Body of pancreas (tissue), 4 donors: ENCODE results near the gene LPCAT1.

Source experiments
- POLR2A ChIP-seq, 3 donors: fragments of 450-650 bp; IDR thresholded peaks; one replicate each; pipeline ENCODE4 v1.6.1; 2016; ENCODE audit warnings: antibody characterized with exemption in 3 of 3, mild to moderate bottlenecking in 2 of 3
- TF ChIP-seq, protein P1 (sequence below), 7 experiments: fragments of 450-650 bp in 4 of 7; fragments of 200-600 bp in 3 of 7; sonication (generic) in 3 of 7; IDR thresholded peaks; one replicate each; pipeline ENCODE4 v1.5.1; 2016 to 2019; ENCODE audit warnings: antibody characterized with exemption in 7 of 7

DNA sequence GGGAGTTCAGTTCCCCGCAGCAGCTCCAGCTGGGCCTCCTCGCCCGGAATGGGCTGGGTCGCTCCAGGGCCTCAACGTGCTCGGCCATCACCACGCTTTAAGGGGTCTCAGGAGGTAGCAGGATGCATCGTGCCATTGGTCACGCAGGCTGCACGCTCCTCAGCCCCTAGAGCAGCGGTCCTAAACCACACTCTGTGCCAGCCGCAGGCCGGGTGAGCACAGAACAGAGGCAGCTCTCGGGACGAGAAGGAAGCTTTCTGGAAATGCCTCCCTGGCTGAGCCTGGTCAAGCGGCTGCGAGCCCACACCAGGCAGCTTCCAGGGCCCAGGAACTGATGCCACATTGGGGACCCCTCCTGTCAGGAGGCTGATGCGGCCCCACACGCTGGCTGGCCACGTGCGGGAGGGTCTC, 39.3 kb upstream of the LPCAT1 start:
- TF ChIP-seq POLR2A (IDR thresholded peaks at IDR 0.05) = no peak
- TF ChIP-seq, protein P1, sequence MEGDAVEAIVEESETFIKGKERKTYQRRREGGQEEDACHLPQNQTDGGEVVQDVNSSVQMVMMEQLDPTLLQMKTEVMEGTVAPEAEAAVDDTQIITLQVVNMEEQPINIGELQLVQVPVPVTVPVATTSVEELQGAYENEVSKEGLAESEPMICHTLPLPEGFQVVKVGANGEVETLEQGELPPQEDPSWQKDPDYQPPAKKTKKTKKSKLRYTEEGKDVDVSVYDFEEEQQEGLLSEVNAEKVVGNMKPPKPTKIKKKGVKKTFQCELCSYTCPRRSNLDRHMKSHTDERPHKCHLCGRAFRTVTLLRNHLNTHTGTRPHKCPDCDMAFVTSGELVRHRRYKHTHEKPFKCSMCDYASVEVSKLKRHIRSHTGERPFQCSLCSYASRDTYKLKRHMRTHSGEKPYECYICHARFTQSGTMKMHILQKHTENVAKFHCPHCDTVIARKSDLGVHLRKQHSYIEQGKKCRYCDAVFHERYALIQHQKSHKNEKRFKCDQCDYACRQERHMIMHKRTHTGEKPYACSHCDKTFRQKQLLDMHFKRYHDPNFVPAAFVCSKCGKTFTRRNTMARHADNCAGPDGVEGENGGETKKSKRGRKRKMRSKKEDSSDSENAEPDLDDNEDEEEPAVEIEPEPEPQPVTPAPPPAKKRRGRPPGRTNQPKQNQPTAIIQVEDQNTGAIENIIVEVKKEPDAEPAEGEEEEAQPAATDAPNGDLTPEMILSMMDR (IDR thresholded peaks at IDR 0.05) = no peak
